ENCODE measurements around the gene DPCD. TPM values are rescaled to one million over a fixed set of nuclear protein-coding genes. Genes with fewer than 3 reads are reported as not detected.

The DPCD gene
- total RNA-seq, 4 donors from 2014 or later: 18.1 to 73.0 (median 37.3) TPM

GRCh38 chr10:101614663-101615524 lies 26.8 kb downstream of the DPCD start:
- Histone ChIP-seq H3K27me3 (no peaks in the 10 kb centered on the region), H3K4me1 (peaks cover 2 to 4% of the 10 kb centered on the region in 2 donors), H3K27ac (no peak overlapping the region), H3K4me3 (replicated peaks in 1 of 3) (no peak overlapping the region), H3K36me3 (peaks cover 17 to 19% of the 10 kb centered on the region in 2 donors), H3K9me3 (no peaks in the 10 kb centered on the region)
- 68 to 81% methylated on average over 8 to 13 of the region's 13 CpGs for WGBS, 2 donors
- intact Hi-C loops (cut with DNase I): no loop called here
- DNase-seq: no peak
- TF ChIP-seq CTCF (IDR thresholded peaks at IDR 0.05) (no peak), POLR2A (IDR thresholded peaks at IDR 0.05) (no peak)

GRCh38 chr10:101615525-101616116 lies 27.5 kb downstream of the DPCD start:
- no peak overlapping the region for H3K27ac ChIP-seq
- TF ChIP-seq POLR2A (IDR thresholded peaks at IDR 0.05): no peak
- TF ChIP-seq CTCF (IDR thresholded peaks at IDR 0.05): no peak
- 95% methylated on average over 3 to 4 of the region's 5 CpGs for WGBS, 2 donors
- intact Hi-C loops (cut with DNase I): no loop called here
- DNase-seq: no peak
- H3K36me3 ChIP-seq: peaks cover 10 to 12% of the 10 kb centered on the region in 2 donors
- H3K27me3 ChIP-seq: no peaks in the 10 kb centered on the region
- H3K4me3 ChIP-seq (replicated peaks in 1 of 3): no peak overlapping the region
- H3K4me1 ChIP-seq: peaks cover 2 to 4% of the 10 kb centered on the region in 2 donors
- H3K9me3 ChIP-seq: no peaks in the 10 kb centered on the region

- no peaks in the 10 kb centered on the region for H3K9me3 ChIP-seq
- H3K36me3 ChIP-seq: peaks cover under 1 to 5% of the 10 kb centered on the region in 2 donors
- DNase-seq: no peak
- peaks cover 2 to 4% of the 10 kb centered on the region in 2 donors for H3K4me1 ChIP-seq
- no peak overlapping the region for H3K27ac ChIP-seq
- intact Hi-C loops (cut with DNase I): no loop called here
- TF ChIP-seq CTCF (IDR thresholded peaks at IDR 0.05) (no peak), POLR2A (IDR thresholded peaks at IDR 0.05) (no peak)
- no peak overlapping the region for H3K4me3 ChIP-seq (replicated peaks in 1 of 3)
- 88 to 93% methylated on average over 9 of the region's 9 CpGs for WGBS, 2 donors
- no peaks in the 10 kb centered on the region for H3K27me3 ChIP-seq
Observed at GRCh38 chr10:101616415-101617101, 28.4 kb downstream of the DPCD start.

- TF ChIP-seq POLR2A (IDR thresholded peaks at IDR 0.05) (no peak), CTCF (IDR thresholded peaks at IDR 0.05) (no peak)
- H3K4me1 ChIP-seq: peaks cover 2 to 4% of the 10 kb centered on the region in 2 donors
- no peak for DNase-seq
- no peaks in the 10 kb centered on the region for H3K9me3 ChIP-seq
- 91 to 92% methylated on average over 8 of the region's 8 CpGs for WGBS, 2 donors
- no peak overlapping the region for H3K4me3 ChIP-seq (replicated peaks in 1 of 3)
- no peaks in the 10 kb centered on the region for H3K27me3 ChIP-seq
- intact Hi-C loops (cut with DNase I): no loop called here
- H3K27ac ChIP-seq: no peak overlapping the region
- H3K36me3 ChIP-seq: peaks cover 0 to 2% of the 10 kb centered on the region in 2 donors
Observed at GRCh38 chr10:101617102-101617823, 29.1 kb downstream of the DPCD start.
